ENCODE data around the gene FCF1. TPM values are rescaled to one million over a fixed set of nuclear protein-coding genes. Genes with fewer than 3 reads are reported as not detected.
"Not testable (repeated sequence)": the region's sequence is repeated elsewhere in the genome, so short reads cannot be mapped to it uniquely, and the experiment has no call there.

The FCF1 gene
- total RNA-seq, 1 experiment from 2014 or later: 61.5 TPM

- H3K27ac Mint-ChIP-seq (ENCODE audit: low read depth, unreplicated experiment): no peak overlapping the region
- peaks cover 7% of the 10 kb centered on the region for H3K9me3 Mint-ChIP-seq (ENCODE audit: unreplicated experiment)
- no peaks in the 10 kb centered on the region for H3K4me1 Mint-ChIP-seq (ENCODE audit: insufficient read depth, unreplicated experiment)
- no TSS peak for BruUV-seq (replicated peaks)
- H3K36me3 Mint-ChIP-seq (ENCODE audit: insufficient read depth, unreplicated experiment): no peaks in the 10 kb centered on the region
- no peaks in the 10 kb centered on the region for H3K27me3 Mint-ChIP-seq (ENCODE audit: insufficient read depth, unreplicated experiment)
- CTCF ChIA-PET: no interaction called here
- POLR2A ChIA-PET: no interaction called here
- intact Hi-C loops (cut with micrococcal nuclease): no loop called here
- H3K4me3 Mint-ChIP-seq (ENCODE audit: unreplicated experiment): no peak overlapping the region
- DNase-seq (ENCODE audit: unreplicated experiment): no peak
- TF ChIP-seq CTCF (IDR thresholded peaks at IDR 0.05; ENCODE audit: unreplicated experiment): no peak
Observed at GRCh38 chr14:74747237-74747636, 34.3 kb downstream of the FCF1 start.

GRCh38 chr14:74754157-74754556, 41.2 kb downstream of the FCF1 start:
- no peak for DNase-seq (ENCODE audit: unreplicated experiment)
- ChIA-PET POLR2A (interaction anchor here (2.0 kb wide), 1 partner anchor 9 kb away, joined by 12 read pairs; the partner anchor contains the start of gene YLPM1), CTCF (interaction anchor here (0.6 to 1.1 kb wide), 2 partner anchors 8 to 18 kb away, joined by 4 to 6 read pairs; no protein-coding TSS in a partner anchor)
- no peak overlapping the region for H3K4me3 Mint-ChIP-seq (ENCODE audit: unreplicated experiment)
- BruUV-seq (replicated peaks): no TSS peak
- TF ChIP-seq CTCF (IDR thresholded peaks at IDR 0.05; ENCODE audit: unreplicated experiment): no peak
- H3K4me1 Mint-ChIP-seq (ENCODE audit: insufficient read depth, unreplicated experiment): no peaks in the 10 kb centered on the region
- H3K36me3 Mint-ChIP-seq (ENCODE audit: insufficient read depth, unreplicated experiment): no peaks in the 10 kb centered on the region
- peaks cover 14% of the 10 kb centered on the region for H3K9me3 Mint-ChIP-seq (ENCODE audit: unreplicated experiment)
- no peaks in the 10 kb centered on the region for H3K27me3 Mint-ChIP-seq (ENCODE audit: insufficient read depth, unreplicated experiment)
- no peak overlapping the region for H3K27ac Mint-ChIP-seq (ENCODE audit: low read depth, unreplicated experiment)
- intact Hi-C loops (cut with micrococcal nuclease): no loop called here

GRCh38 chr14:74754899-74755298, 42.0 kb downstream of the FCF1 start:
- POLR2A ChIA-PET: interaction anchor here (0.5 to 2.0 kb wide), 2 partner anchors 8 to 89 kb away, joined by 3 to 12 read pairs; partner anchors contain the start of gene YLPM1
- TF ChIP-seq CTCF (IDR thresholded peaks at IDR 0.05; ENCODE audit: unreplicated experiment): no peak
- CTCF ChIA-PET: interaction anchor here (0.6 kb wide), 1 partner anchor 8 kb away, joined by 6 read pairs; no protein-coding TSS in a partner anchor
- Mint-ChIP-seq H3K4me3 (ENCODE audit: unreplicated experiment) (no peak overlapping the region), H3K4me1 (ENCODE audit: insufficient read depth, unreplicated experiment) (no peaks in the 10 kb centered on the region), H3K27me3 (ENCODE audit: insufficient read depth, unreplicated experiment) (no peaks in the 10 kb centered on the region), H3K36me3 (ENCODE audit: insufficient read depth, unreplicated experiment) (no peaks in the 10 kb centered on the region), H3K27ac (ENCODE audit: low read depth, unreplicated experiment) (no peak overlapping the region), H3K9me3 (ENCODE audit: unreplicated experiment) (peaks cover 14% of the 10 kb centered on the region)
- BruUV-seq (replicated peaks): no TSS peak
- DNase-seq (ENCODE audit: unreplicated experiment): peak; percentile 15
- intact Hi-C loops (cut with micrococcal nuclease): no loop called here

- no peak overlapping the region for H3K27ac Mint-ChIP-seq (ENCODE audit: low read depth, unreplicated experiment)
- no peaks in the 10 kb centered on the region for H3K36me3 Mint-ChIP-seq (ENCODE audit: insufficient read depth, unreplicated experiment)
- intact Hi-C loops (cut with micrococcal nuclease): no loop called here
Observed at GRCh38 chr14:74756326-74756725, 43.4 kb downstream of the FCF1 start.

GRCh38 chr14:74758505-74758904, 45.6 kb downstream of the FCF1 start:
- H3K36me3 Mint-ChIP-seq (ENCODE audit: insufficient read depth, unreplicated experiment); H3K4me3 Mint-ChIP-seq (ENCODE audit: unreplicated experiment); H3K9me3 Mint-ChIP-seq (ENCODE audit: unreplicated experiment); H3K4me1 Mint-ChIP-seq (ENCODE audit: insufficient read depth, unreplicated experiment); BruUV-seq (replicated peaks); H3K27ac Mint-ChIP-seq (ENCODE audit: low read depth, unreplicated experiment); intact Hi-C loops (cut with micrococcal nuclease); CTCF ChIA-PET; DNase-seq (ENCODE audit: unreplicated experiment); POLR2A ChIA-PET; H3K27me3 Mint-ChIP-seq (ENCODE audit: insufficient read depth, unreplicated experiment): not testable (repeated sequence)

More at GRCh38 chr14:74756326-74756725, 43.4 kb downstream of the FCF1 start:
- TF ChIP-seq CTCF (IDR thresholded peaks at IDR 0.05; ENCODE audit: unreplicated experiment): no peak
- H3K27me3 Mint-ChIP-seq (ENCODE audit: insufficient read depth, unreplicated experiment): no peaks in the 10 kb centered on the region
- no TSS peak for BruUV-seq (replicated peaks)
- CTCF ChIA-PET: interaction anchor here (0.6 kb wide), 1 partner anchor 29 kb away, joined by 3 read pairs; no protein-coding TSS in a partner anchor
- DNase-seq (ENCODE audit: unreplicated experiment): no peak
- H3K9me3 Mint-ChIP-seq (ENCODE audit: unreplicated experiment): peaks cover 14% of the 10 kb centered on the region
- POLR2A ChIA-PET: interaction anchor here (0.9 kb wide), 1 partner anchor 44 kb away, joined by 6 read pairs; no protein-coding TSS in a partner anchor
- no peak overlapping the region for H3K4me3 Mint-ChIP-seq (ENCODE audit: unreplicated experiment)
- no peaks in the 10 kb centered on the region for H3K4me1 Mint-ChIP-seq (ENCODE audit: insufficient read depth, unreplicated experiment)
